Measurements from ENCODE around the gene FBXO48. TPM values are rescaled to one million over a fixed set of nuclear protein-coding genes. Genes with fewer than 3 reads are reported as not detected.

FBXO48 gene
- total and polyA plus RNA-seq, 2 donors (not counting 1 experiment from before 2014, with no cell fraction given), result 0.33 to 0.65 TPM

DNA sequence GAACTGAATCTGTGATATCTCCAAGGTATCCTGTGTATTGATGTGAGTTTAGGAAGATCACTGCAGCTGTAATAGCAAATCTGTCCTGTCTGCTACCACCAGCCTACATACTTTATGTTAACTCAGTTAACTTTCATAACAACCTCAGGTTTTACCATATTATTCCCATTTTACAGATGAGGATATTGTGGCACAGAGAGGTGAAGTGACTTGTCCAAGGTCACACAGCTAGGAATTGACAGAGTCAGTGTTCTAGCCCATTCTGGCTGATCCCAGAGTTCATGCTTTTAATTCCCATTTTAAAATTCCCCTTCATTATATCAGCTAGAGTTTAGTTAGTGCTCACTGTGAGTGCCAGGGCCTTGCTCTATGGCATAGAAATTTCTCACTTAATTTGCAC, 52.6 kb downstream of the FBXO48 start:
- Histone ChIP-seq H2AFZ (ENCODE audit: low read length) (no peak overlapping the region), H3K27ac (ENCODE audit: insufficient read depth, low read length) (no peak overlapping the region), H3K4me1 (ENCODE audit: control insufficient read depth, extremely low read depth, insufficient read depth, low read length) (no peaks in the 10 kb centered on the region), H3K4me3 (replicated peaks in 1 of 4; ENCODE audit: control extremely low read depth in 1 of 4, insufficient read depth in 1 of 4, low read depth in 3 of 4, low read length in 4 of 4) (no peak overlapping the region), H3K27me3 (ENCODE audit: control insufficient read depth, insufficient read depth, low read length) (peaks cover 9% of the 10 kb centered on the region), H3K9me3 (ENCODE audit: control insufficient read depth, insufficient read depth, low read depth, low read length) (no peaks in the 10 kb centered on the region), H3K4me2 (ENCODE audit: extremely low read depth, insufficient read depth, low read length) (no peak overlapping the region), H3K36me3 (ENCODE audit: control insufficient read depth, insufficient read depth, low read length) (no peaks in the 10 kb centered on the region), H3K79me2 (ENCODE audit: control insufficient read depth, insufficient read depth, low read length) (no peaks in the 10 kb centered on the region), H4K20me1 (ENCODE audit: control insufficient read depth, extremely low read depth, insufficient read depth, low read length) (no peaks in the 10 kb centered on the region), H3K9ac (ENCODE audit: insufficient read depth, low read length) (no peak overlapping the region)
- DNase-seq (ENCODE audit: low read depth in 2 of 2), result no peak
- TF ChIP-seq, protein P1, sequence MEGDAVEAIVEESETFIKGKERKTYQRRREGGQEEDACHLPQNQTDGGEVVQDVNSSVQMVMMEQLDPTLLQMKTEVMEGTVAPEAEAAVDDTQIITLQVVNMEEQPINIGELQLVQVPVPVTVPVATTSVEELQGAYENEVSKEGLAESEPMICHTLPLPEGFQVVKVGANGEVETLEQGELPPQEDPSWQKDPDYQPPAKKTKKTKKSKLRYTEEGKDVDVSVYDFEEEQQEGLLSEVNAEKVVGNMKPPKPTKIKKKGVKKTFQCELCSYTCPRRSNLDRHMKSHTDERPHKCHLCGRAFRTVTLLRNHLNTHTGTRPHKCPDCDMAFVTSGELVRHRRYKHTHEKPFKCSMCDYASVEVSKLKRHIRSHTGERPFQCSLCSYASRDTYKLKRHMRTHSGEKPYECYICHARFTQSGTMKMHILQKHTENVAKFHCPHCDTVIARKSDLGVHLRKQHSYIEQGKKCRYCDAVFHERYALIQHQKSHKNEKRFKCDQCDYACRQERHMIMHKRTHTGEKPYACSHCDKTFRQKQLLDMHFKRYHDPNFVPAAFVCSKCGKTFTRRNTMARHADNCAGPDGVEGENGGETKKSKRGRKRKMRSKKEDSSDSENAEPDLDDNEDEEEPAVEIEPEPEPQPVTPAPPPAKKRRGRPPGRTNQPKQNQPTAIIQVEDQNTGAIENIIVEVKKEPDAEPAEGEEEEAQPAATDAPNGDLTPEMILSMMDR (conservative IDR thresholded peaks at IDR 0.05 in 1 of 2, IDR thresholded peaks at IDR 0.05 in 1 of 2; ENCODE audit: low read depth in 1 of 2, low read length in 2 of 2), result no peak
- TF ChIP-seq EZH2 (IDR thresholded peaks at IDR 0.05; ENCODE audit: low read length, missing control alignments), result no peak

DNA sequence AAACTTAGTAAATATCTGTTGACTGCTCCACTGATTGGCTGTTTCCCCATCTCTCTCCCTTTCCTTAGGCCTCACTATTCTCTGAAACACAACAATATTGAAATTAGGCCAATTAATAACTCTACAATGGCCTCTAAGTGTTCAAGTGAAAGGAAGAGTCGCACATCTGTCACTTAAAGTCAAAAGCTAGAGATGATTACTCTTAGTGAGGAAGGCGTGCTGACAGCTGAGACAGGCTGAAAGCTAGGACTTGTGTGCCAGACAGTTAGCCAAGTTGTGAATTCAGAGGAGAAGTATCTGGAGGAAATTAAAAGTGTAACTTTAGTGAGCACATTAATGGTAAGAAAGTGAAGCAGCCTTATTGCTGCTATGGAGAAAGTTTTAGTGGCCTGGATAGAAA, 53.6 kb downstream of the FBXO48 start:
- no peak overlapping the region for H3K27ac ChIP-seq (ENCODE audit: insufficient read depth, low read length)
- H3K79me2 ChIP-seq (ENCODE audit: control insufficient read depth, insufficient read depth, low read length), result no peaks in the 10 kb centered on the region
- H3K36me3 ChIP-seq (ENCODE audit: control insufficient read depth, insufficient read depth, low read length), result no peaks in the 10 kb centered on the region
- no peaks in the 10 kb centered on the region for H3K9me3 ChIP-seq (ENCODE audit: control insufficient read depth, insufficient read depth, low read depth, low read length)
- TF ChIP-seq, protein P1 (conservative IDR thresholded peaks at IDR 0.05 in 1 of 2, IDR thresholded peaks at IDR 0.05 in 1 of 2; ENCODE audit: low read depth in 1 of 2, low read length in 2 of 2), result no peak
- no peak for TF ChIP-seq EZH2 (IDR thresholded peaks at IDR 0.05; ENCODE audit: low read length, missing control alignments)
- H3K9ac ChIP-seq (ENCODE audit: insufficient read depth, low read length), result no peak overlapping the region
- no peak overlapping the region for H3K4me3 ChIP-seq (replicated peaks in 1 of 4; ENCODE audit: control extremely low read depth in 1 of 4, insufficient read depth in 1 of 4, low read depth in 3 of 4, low read length in 4 of 4)
- no peak overlapping the region for H2AFZ ChIP-seq (ENCODE audit: low read length)
- H4K20me1 ChIP-seq (ENCODE audit: control insufficient read depth, extremely low read depth, insufficient read depth, low read length), result no peaks in the 10 kb centered on the region
- no peak for DNase-seq (ENCODE audit: low read depth in 2 of 2)
- no peaks in the 10 kb centered on the region for H3K4me1 ChIP-seq (ENCODE audit: control insufficient read depth, extremely low read depth, insufficient read depth, low read length)
- H3K4me2 ChIP-seq (ENCODE audit: extremely low read depth, insufficient read depth, low read length), result no peak overlapping the region
- peaks cover 3% of the 10 kb centered on the region for H3K27me3 ChIP-seq (ENCODE audit: control insufficient read depth, insufficient read depth, low read length)

DNA sequence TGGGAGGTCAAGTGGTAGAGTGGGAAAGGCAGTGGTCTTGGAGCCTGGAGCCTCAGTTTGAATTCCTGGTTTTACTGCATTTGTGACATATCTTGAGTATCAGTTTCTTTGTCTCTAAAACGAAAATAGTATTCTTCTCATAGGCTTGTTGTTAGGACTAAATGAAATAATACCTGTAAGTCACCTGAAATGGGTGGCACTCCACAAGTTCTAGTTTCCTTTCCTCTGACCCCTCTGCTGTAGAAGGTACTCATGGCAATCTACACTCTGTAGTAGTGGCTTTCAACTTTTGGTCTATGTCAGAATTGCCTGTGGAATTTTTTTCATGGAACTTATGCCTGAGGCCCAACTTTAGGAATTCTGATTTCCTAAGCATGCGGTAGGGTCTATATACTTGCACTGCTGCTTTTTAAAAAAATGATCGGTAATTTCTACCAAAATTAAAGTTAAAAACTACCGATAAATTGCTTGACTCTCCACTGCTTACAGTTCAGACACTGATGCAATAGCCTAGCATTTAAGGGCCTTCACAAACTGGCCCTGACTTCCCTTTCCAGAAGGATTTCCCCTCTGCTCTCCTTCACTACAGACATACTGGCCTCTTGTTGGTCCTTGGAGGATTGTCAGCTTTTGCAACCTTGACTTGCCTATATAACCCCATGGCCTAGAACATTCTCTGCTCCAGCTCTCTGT, 54.8 kb downstream of the FBXO48 start:
- TF ChIP-seq EZH2 (IDR thresholded peaks at IDR 0.05; ENCODE audit: low read length, missing control alignments), result no peak
- TF ChIP-seq, protein P1 (conservative IDR thresholded peaks at IDR 0.05 in 1 of 2, IDR thresholded peaks at IDR 0.05 in 1 of 2; ENCODE audit: low read depth in 1 of 2, low read length in 2 of 2), result no peak
- Histone ChIP-seq H2AFZ (ENCODE audit: low read length) (no peak overlapping the region), H3K9ac (ENCODE audit: insufficient read depth, low read length) (no peak overlapping the region)

More for the DNA sequence above, 54.8 kb downstream of the FBXO48 start:
- Histone ChIP-seq H3K36me3 (ENCODE audit: control insufficient read depth, insufficient read depth, low read length) (no peaks in the 10 kb centered on the region), H4K20me1 (ENCODE audit: control insufficient read depth, extremely low read depth, insufficient read depth, low read length) (no peaks in the 10 kb centered on the region), H3K4me2 (ENCODE audit: extremely low read depth, insufficient read depth, low read length) (no peak overlapping the region), H3K9me3 (ENCODE audit: control insufficient read depth, insufficient read depth, low read depth, low read length) (no peaks in the 10 kb centered on the region), H3K4me1 (ENCODE audit: control insufficient read depth, extremely low read depth, insufficient read depth, low read length) (no peaks in the 10 kb centered on the region), H3K4me3 (replicated peaks in 1 of 4; ENCODE audit: control extremely low read depth in 1 of 4, insufficient read depth in 1 of 4, low read depth in 3 of 4, low read length in 4 of 4) (no peak overlapping the region), H3K27me3 (ENCODE audit: control insufficient read depth, insufficient read depth, low read length) (peaks cover 3% of the 10 kb centered on the region), H3K79me2 (ENCODE audit: control insufficient read depth, insufficient read depth, low read length) (no peaks in the 10 kb centered on the region), H3K27ac (ENCODE audit: insufficient read depth, low read length) (no peak overlapping the region)
- no peak for DNase-seq (ENCODE audit: low read depth in 2 of 2)

Data from fibroblast of lung (primary cell).